Measurements from ENCODE around the gene ATG2A.

ATG2A gene

GRCh38 chr11:64874308-64875240 is 42.4 kb downstream of the ATG2A start:
- in situ Hi-C loops (cut with MboI; ENCODE audit: low pct_unique_long_range_greater_than_20kb, low sequenced_read_pairs, unreplicated experiment), result no loop called here
- TF ChIP-seq CTCF (IDR thresholded peaks at IDR 0.05; ENCODE audit: extremely low read depth, insufficient read depth, missing control alignments), result no peak
- DNase-seq (ENCODE audit: low spot score), result no peak

GRCh38 chr11:64872790-64873488 is 44.1 kb downstream of the ATG2A start:
- DNase-seq (ENCODE audit: low spot score), result no peak
- in situ Hi-C loops (cut with MboI; ENCODE audit: low pct_unique_long_range_greater_than_20kb, low sequenced_read_pairs, unreplicated experiment), result no loop called here
- no peak for TF ChIP-seq CTCF (IDR thresholded peaks at IDR 0.05; ENCODE audit: extremely low read depth, insufficient read depth, missing control alignments)

DNA sequence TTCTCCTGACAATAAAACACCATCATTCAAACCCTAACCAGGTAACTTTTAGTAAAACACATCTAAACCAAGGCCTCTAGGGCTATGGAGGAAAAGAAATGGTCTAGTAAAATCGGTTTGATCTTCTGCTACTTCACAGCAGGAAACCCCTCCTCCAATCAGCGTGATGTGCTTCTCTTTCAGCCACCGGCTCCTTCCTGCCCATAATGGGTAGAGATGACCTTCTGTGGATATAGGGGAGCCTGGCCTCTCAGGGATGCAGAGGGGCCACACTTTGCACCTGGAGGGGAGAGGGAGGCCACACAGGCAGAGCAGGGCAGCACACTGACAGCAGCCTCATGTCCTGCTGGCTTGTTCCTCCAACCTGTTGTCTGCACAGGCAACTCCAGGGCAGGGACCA is 45.5 kb downstream of the ATG2A start:
- no peak for TF ChIP-seq CTCF (IDR thresholded peaks at IDR 0.05; ENCODE audit: extremely low read depth, insufficient read depth, missing control alignments)
- in situ Hi-C loops (cut with MboI; ENCODE audit: low pct_unique_long_range_greater_than_20kb, low sequenced_read_pairs, unreplicated experiment), result no loop called here
- no peak for DNase-seq (ENCODE audit: low spot score)

DNA sequence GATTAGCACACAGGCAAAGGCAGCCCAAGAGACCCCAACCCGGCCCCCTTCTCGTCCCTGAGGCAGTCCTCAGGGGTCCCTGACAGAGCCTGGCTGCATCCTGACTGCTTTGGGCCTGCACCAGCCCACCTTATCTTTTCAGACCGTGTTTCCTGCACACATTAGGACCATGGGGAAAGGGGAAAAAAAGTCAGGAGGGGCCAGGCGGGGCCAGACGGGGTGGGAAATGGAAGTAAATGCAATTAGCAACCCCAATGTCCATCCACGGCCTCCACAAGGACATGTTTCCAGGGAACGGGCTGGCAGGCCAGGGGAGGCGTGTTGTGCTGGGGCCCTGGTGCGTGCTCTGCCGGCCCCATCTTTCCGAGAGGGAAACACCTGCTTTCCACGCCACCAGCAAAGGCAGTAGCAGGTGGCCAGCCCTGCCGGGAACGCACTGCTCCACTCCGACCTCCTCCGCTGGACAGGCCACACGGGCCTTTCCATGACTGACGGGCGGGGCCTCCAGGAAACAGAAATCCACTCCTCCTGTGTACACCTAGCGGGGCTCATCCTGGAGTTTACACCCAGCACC is 46.0 kb downstream of the ATG2A start:
- TF ChIP-seq CTCF (IDR thresholded peaks at IDR 0.05; ENCODE audit: extremely low read depth, insufficient read depth, missing control alignments), result no peak
- in situ Hi-C loops (cut with MboI; ENCODE audit: low pct_unique_long_range_greater_than_20kb, low sequenced_read_pairs, unreplicated experiment), result no loop called here
- DNase-seq (ENCODE audit: low spot score), result no peak

DNA sequence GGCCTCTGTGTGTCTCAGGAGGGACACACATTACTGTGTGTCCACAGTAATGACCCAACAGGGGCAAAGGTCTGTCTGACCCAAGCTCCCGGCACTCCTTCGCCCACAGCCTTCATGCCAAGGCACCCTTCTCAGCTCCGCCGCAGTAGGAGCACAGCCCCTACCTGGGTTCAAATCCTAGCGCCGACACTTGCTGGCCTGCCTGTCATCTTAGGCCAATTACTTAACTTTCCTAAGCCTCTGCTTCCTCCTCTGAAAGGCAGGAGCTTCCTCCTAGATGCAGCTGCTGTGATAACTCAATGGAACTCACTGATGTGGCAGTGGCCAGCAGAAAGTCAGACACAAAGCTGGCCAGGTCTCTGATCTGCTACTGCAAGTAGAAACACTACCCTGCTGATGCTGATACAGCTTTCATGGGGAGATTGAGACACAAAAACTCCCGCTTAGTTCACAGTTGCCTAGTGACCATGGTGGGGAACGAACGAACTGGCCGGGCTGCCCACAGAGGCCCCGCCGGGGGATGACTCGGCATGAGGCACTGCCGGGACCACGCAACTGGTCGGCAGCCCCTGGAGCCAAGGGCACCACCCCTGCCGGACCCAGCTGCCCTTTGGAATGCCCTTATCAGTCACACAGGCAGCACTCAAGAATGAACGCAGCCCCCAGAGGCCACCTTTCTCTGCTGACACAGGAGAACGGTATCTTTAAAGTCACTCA is 46.7 kb downstream of the ATG2A start:
- TF ChIP-seq CTCF (IDR thresholded peaks at IDR 0.05; ENCODE audit: extremely low read depth, insufficient read depth, missing control alignments), result no peak
- DNase-seq (ENCODE audit: low spot score), result peak; percentile 16
- in situ Hi-C loops (cut with MboI; ENCODE audit: low pct_unique_long_range_greater_than_20kb, low sequenced_read_pairs, unreplicated experiment), result no loop called here

DNA sequence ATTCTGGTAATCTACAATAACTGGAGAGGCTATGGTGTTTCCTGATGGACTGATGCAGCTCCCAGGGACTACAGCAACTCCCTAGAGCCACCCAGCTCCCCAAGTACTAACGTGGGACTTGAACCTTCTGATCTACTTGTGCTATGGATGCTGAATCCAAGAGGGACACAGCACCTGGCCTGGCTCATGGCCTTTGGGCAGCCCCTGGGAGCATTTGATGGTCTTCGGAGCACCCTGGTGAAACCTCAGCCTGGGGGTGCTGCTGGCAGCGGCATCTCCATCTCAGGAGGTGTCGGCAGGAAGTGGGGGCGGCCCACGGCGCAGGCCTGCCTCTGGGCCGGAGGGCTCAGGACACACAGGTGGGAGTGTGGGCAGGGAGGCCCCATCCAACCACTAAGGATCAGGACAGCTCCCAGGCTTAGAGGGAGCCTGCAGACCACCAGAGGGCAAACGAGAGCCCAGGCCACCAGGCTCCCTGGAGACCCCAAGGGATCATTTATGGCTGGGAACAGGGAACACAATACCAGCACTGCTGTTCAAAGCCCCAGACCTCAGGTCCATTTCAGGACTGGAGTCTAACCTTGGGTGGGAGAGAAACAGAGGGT is 47.3 kb downstream of the ATG2A start:
- TF ChIP-seq CTCF (IDR thresholded peaks at IDR 0.05; ENCODE audit: extremely low read depth, insufficient read depth, missing control alignments), result peak; percentile 51
- in situ Hi-C loops (cut with MboI; ENCODE audit: low pct_unique_long_range_greater_than_20kb, low sequenced_read_pairs, unreplicated experiment), result no loop called here
- DNase-seq (ENCODE audit: low spot score), result no peak
